Activated CD4-positive, alpha-beta T cell treated with anti-CD3 and anti-CD28 coated beads, Interleukin-10, Interleukin-2, amounts not matched to agents 100 ng/mL and 50 ng/mL, durations not matched to agents 16 hours and 8 hours (primary cell): Measurements from ENCODE around the gene PTGDS.

Experiments used
- DNase-seq: peaks from one replicate; pipeline ENCODE4 v3.0.0-alpha.2; 2020

Gene PTGDS

GRCh38 chr9:136974817-136975535, 2.3 kb upstream of the PTGDS start:
- DNase-seq: no peak

DNA sequence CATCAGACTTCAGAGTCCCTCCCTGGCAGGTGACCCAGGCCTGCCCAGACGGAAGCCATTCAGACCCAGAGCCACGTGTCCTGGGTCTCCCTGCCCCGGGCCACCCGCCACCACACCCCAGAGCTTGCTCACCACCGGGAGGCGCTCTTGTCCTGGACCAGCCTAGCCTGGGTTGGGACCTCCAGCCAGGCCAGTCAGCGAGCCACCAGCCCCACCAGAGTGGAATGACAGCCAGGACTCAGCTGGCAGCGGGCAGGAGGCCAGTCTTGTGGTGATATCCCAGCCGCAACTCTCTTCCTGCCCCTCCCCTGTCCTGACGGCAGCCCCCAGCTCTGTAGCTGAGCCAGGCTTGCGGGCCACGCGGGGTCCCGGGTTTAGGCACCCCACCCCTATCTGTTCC, 1.7 kb upstream of the PTGDS start:
- DNase-seq: peak; percentile 46

DNA sequence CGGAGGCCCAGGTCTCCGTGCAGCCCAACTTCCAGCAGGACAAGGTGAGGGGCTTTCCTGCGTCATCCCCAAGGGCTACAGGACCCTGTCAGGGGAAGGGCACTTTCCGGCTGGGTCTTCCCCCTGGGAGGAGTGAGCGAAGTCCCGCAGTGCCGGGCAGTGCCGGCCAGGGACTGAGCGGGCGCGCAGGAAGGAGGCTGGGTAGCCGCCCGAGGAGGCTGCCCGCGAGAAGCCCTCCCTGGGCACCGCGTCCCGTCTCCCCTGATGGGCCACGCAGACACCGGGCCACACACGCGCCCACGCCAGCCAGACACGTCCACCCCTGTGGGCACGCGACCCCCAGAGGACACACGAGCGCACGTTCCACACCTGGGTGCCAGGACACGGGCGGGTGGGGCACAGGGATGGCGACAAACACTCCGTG, 357 bp downstream of the PTGDS start:
- no peak for DNase-seq

DNA sequence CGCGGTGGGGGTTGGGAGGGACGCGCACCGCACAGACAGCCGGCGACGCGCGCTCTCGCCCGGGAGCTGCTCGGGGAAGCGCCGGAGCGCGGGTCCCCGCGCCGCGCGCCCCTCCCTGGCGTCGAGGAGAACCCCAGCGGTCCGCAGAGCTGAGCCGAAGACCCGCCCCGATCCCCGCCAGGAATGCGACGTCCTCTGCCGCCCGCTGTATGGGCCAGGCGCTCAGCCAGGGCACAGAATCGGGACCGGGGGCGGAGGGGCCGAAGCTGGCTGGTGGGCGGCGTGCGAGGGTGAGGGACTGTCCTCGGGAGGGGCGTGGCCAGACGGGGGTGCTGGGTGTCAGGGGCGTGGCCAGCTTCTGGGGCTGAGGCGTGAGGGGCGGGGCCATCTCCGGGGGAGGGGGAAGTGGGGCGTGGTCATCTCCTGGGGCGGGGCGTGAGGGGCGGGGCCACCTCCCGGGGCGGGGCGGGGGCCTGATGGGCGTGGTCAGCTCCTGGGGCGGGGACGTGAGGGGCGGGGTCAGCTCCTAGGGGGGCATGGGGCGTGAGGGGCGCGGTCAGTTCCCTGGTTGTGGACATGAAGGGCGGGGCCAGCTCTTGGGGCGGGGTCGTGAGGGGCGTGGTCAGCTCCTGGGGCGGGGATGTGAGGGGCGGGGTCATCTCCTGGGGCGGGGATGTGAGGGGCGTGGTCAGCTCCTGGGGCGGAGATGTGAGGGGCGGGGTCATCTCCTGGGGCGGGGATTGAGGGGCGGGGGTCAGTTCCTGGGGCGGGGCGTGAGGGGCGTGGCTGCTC, 965 bp downstream of the PTGDS start:
- DNase-seq: peak; percentile 67

- no peak for DNase-seq
Observed at GRCh38 chr9:136978865-136979544, 1.7 kb downstream of the PTGDS start.

- DNase-seq: no peak
Observed at GRCh38 chr9:136979769-136980587, 2.7 kb downstream of the PTGDS start.

- DNase-seq: no peak
Observed at GRCh38 chr9:136980669-136981478, 3.6 kb downstream of the PTGDS start.

- no peak for DNase-seq
Observed at GRCh38 chr9:136981588-136982231, 4.4 kb downstream of the PTGDS start.

DNA sequence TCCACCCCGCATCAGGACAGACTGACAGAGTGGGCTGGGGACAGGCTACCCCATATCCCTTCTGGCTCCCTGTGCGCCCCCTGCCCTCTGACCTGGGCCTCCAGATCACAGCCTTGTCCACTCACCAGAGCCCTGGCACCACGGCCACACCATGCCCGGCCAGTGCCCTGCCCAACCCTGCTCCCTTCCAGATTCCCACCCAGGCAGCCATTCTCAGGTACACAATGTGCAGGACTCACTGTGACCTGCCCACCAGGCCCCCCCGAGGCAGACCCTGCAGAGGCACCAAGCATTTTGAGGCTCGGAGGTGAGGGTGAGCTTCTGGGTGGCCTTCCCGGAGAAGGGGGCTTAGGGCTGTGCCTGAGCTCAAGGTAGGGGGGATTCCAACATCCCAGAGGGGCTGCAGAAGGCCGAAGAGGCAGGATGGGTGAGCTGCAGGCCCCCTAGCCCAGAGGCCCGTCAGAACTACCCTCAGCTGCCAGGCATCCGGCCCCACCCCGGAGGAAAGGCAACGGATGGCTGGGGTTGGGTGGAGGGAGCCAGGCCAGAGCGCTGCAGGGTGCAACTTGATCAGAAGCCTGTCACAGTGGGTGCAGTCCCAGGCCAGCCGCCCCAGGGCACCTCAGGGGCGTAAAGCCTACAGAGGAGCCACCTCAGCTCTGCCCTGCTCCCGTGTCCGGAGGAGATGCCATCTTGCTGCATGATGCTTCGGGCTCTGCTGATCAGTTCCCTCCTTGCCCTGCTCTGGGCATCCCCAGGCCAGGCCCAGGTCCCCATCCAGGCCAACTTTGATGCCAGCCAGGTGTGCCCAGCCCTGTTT, 5.1 kb downstream of the PTGDS start, which contains the start of gene LCNL1:
Gene LCNL1, plus strand, starts transcription at position 762 of the 820 bp plus-strand sequence. CDS start 594 bp downstream, outside the sequence.
- no peak for DNase-seq

DNA sequence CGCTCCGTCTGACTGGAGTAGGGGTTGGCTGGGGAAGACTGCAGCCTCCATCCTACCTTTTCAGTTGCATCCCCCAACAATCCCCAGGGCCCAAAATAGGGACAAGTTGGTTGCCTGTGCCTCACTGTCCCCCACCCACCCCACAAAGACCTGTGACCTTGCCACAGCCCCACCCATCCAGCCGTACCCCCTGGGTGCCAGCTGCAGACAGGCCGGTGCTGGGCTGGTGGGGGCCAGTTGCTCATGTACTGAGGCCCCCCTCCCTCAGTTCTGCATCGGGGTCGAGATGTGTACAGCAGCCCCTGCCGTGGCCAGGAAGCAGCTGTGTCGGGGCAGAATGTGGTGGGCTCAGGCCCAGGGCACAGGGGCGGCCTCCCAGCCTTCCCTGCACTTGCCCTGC, 5.9 kb downstream of the PTGDS start:
- DNase-seq: no peak

- DNase-seq: no peak
Observed at GRCh38 chr9:136983656-136984314, 6.5 kb downstream of the PTGDS start.

DNA sequence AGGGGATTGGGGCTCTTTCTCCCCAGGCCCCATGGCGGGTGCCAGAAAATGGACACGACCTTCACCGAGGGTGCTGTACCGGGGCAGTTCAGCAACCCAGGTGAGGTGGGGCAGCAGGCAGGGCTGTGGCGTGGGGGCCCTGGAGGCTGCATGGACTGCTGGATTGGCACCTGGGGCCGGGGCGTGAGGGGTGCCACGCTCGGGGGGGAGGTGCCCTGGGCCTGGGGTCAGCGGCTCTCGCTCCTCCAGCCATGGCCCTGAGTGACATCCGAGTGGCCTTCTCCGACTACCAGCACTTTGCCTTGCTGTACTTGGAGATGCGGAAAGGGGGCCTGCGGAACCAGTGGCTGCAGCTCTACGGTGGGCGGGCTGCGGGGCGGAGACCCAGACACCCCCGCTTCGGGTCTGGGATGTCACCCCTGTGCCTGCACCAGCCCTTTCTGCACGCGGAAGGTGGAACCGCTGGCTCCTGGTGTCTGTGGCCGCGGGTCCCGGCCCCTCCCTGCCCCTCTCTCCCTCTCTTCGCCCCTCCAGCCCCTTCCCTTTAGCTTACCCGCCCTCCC, 7.2 kb downstream of the PTGDS start:
- no peak for DNase-seq

GRCh38 chr9:136985027-136985602, 7.8 kb downstream of the PTGDS start:
- no peak for DNase-seq

DNA sequence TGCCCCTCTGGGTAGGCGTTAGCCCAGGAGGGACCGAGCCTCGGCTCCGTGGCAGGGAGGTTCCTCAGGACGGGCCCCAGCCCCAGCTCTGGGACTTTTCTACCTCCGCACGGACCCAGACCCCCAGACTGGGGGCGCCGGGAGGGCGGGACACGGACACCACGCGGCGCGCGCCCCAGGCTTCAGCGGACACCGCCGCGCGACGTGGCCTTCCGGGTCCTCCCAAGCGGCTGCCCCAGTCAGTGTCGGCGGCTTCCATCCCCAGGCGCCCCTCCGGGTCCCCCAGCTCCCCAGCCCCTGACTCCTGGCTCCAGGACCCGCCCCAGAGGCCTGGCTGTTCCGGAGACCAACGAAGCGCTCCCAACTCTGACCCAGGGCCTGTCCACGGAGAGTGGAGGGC, 8.5 kb downstream of the PTGDS start:
- DNase-seq: no peak

- no peak for DNase-seq
Observed at GRCh38 chr9:136988872-136989271, 11.6 kb downstream of the PTGDS start.

GRCh38 chr9:136990242-136990911, 13.1 kb downstream of the PTGDS start:
- DNase-seq: no peak

DNA sequence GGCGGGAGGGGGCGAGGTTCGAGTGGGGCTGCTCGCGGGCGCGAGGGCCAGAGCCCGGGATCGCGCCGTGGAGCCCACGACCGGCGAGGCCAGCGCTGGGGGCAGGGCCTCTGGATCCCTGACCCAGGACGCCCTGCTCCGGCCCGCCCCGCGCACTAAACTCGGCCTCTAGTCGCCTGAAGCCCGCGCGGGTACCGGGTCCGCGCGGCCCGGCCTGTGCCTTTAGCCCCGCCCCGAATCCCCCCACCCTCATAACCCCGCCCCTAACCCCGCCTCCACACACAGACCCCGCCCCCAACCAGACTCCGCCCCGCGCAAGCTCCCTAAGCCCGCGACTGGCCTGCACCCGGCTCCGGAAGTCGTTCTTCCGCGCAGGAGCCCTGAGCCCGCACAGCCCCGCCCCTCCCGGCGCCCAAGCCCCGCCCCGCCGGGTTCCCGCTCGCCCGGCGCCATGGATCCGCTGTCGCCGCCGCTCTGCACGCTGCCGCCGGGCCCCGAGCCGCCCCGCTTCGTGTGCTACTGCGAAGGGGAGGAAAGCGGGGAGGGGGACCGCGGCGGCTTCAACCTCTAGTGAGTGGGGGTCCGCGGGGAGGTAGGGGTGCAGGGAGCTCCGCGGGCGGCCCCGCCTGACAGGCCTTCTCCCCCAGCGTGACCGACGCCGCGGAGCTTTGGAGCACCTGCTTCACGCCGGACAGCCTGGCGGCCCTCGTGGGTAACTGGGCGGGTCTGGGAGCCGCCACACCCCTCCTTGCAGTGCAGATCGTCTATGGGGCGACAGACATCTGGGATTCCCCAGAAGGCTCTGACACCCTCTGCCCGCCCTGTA, 14.9 kb downstream of the PTGDS start, which contains the start of gene PAXX:
Gene PAXX, plus strand, starts transcription at position 430 of the 826 bp plus-strand sequence. Its CDS starts 22 bp downstream, at position 452.
- DNase-seq: peak; percentile 97
